GF-D8 (cell line): ENCODE measurements around the gene BCL2L13.
"Not testable (repeated sequence)": the region's sequence is repeated elsewhere in the genome, so short reads cannot be mapped to it uniquely, and the experiment has no call there.

Source experiments
- DNase-seq: peaks from one replicate; lab custom pipeline; 2025; lab: John Stamatoyannopoulos, UW

The BCL2L13 gene

GRCh38 chr22:17761138-17761488 is 122.6 kb downstream of the BCL2L13 start:
- DNase-seq: no peak

- not testable (repeated sequence) for DNase-seq
These were observed 124.9 kb downstream of the BCL2L13 start for GRCh38 chr22:17763442-17763841.

- no peak for DNase-seq
These were observed 125.5 kb downstream of the BCL2L13 start for GRCh38 chr22:17764036-17764435.

- DNase-seq: not testable (repeated sequence)
These were observed 126.3 kb downstream of the BCL2L13 start for GRCh38 chr22:17764852-17765251.

- DNase-seq: no peak
These were observed 128.9 kb downstream of the BCL2L13 start for GRCh38 chr22:17767233-17768065.

- no peak for DNase-seq
These were observed 130.6 kb downstream of the BCL2L13 start for GRCh38 chr22:17769013-17769715.

- no peak for DNase-seq
These were observed 131.1 kb downstream of the BCL2L13 start for GRCh38 chr22:17769716-17770082.

GRCh38 chr22:17770180-17771077 is 131.9 kb downstream of the BCL2L13 start:
- DNase-seq: no peak

GRCh38 chr22:17772249-17772957 is 133.8 kb downstream of the BCL2L13 start:
- DNase-seq: no peak

GRCh38 chr22:17772958-17773605 is 134.5 kb downstream of the BCL2L13 start:
- DNase-seq: no peak

- DNase-seq: peak; percentile 1
These were observed 135.1 kb downstream of the BCL2L13 start for GRCh38 chr22:17773606-17774205.

GRCh38 chr22:17774206-17774925 is 135.8 kb downstream of the BCL2L13 start, which contains the start of gene BID:
TSS of gene BID (minus strand) at chr22:17774469. CDS start at chr22:17750116, 24,353 bp downstream.
- DNase-seq: peak; percentile 3

- DNase-seq: no peak
These were observed 136.5 kb downstream of the BCL2L13 start for GRCh38 chr22:17774926-17775685.

- no peak for DNase-seq
These were observed 137.4 kb downstream of the BCL2L13 start for GRCh38 chr22:17775781-17776465.

GRCh38 chr22:17777005-17777716 is 138.6 kb downstream of the BCL2L13 start:
- peak; percentile 73 for DNase-seq

GRCh38 chr22:17777717-17778044 is 139.1 kb downstream of the BCL2L13 start:
- DNase-seq: no peak

GRCh38 chr22:17778412-17778976 is 139.9 kb downstream of the BCL2L13 start:
- no peak for DNase-seq
